ENCODE data around the gene CDC14A.

- TF ChIP-seq, protein P1, sequence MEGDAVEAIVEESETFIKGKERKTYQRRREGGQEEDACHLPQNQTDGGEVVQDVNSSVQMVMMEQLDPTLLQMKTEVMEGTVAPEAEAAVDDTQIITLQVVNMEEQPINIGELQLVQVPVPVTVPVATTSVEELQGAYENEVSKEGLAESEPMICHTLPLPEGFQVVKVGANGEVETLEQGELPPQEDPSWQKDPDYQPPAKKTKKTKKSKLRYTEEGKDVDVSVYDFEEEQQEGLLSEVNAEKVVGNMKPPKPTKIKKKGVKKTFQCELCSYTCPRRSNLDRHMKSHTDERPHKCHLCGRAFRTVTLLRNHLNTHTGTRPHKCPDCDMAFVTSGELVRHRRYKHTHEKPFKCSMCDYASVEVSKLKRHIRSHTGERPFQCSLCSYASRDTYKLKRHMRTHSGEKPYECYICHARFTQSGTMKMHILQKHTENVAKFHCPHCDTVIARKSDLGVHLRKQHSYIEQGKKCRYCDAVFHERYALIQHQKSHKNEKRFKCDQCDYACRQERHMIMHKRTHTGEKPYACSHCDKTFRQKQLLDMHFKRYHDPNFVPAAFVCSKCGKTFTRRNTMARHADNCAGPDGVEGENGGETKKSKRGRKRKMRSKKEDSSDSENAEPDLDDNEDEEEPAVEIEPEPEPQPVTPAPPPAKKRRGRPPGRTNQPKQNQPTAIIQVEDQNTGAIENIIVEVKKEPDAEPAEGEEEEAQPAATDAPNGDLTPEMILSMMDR (IDR thresholded peaks at IDR 0.05) = no peak
- no peak for TF ChIP-seq POLR2A (IDR thresholded peaks at IDR 0.05)
Observed at GRCh38 chr1:100364697-100365096, 12.4 kb downstream of the CDC14A start.

All from body of pancreas (tissue), 4 donors.